NK-92 (cell line): Measurements from ENCODE around the gene IGF2R.
"Not testable (repeated sequence)": the region's sequence is repeated elsewhere in the genome, so short reads cannot be mapped to it uniquely, and the experiment has no call there.

ENCODE experiments used
- DNase-seq: peaks from one replicate; lab custom pipeline; 2025; ENCODE audit not compliant: unreplicated experiment; lab: John Stamatoyannopoulos, UW

The IGF2R gene

GRCh38 chr6:160090442-160091239 is 121.8 kb downstream of the IGF2R start:
- not testable (repeated sequence) for DNase-seq

- DNase-seq: not testable (repeated sequence)
Observed at GRCh38 chr6:160092176-160092575, 123.3 kb downstream of the IGF2R start.

GRCh38 chr6:160092602-160093001 is 123.7 kb downstream of the IGF2R start:
- no peak for DNase-seq

GRCh38 chr6:160093061-160093460 is 124.2 kb downstream of the IGF2R start:
- DNase-seq: no peak

GRCh38 chr6:160093946-160094345 is 125.1 kb downstream of the IGF2R start:
- DNase-seq: no peak

- no peak for DNase-seq
Observed at GRCh38 chr6:160095146-160095845, 126.4 kb downstream of the IGF2R start.

- no peak for DNase-seq
Observed at GRCh38 chr6:160101277-160102205, 132.7 kb downstream of the IGF2R start.

- no peak for DNase-seq
Observed at GRCh38 chr6:160102399-160102798, 133.5 kb downstream of the IGF2R start.

- no peak for DNase-seq
Observed at GRCh38 chr6:160102956-160103824, 134.3 kb downstream of the IGF2R start.

GRCh38 chr6:160103825-160104100 is 134.9 kb downstream of the IGF2R start:
- no peak for DNase-seq

- DNase-seq: no peak
Observed at GRCh38 chr6:160104821-160105517, 136.1 kb downstream of the IGF2R start.

- DNase-seq: no peak
Observed at GRCh38 chr6:160106010-160106409, 137.1 kb downstream of the IGF2R start.

- no peak for DNase-seq
Observed at GRCh38 chr6:160106701-160107100, 137.8 kb downstream of the IGF2R start.

- DNase-seq: no peak
Observed at GRCh38 chr6:160108077-160108476, 139.2 kb downstream of the IGF2R start.

GRCh38 chr6:160110586-160111123 is 141.8 kb downstream of the IGF2R start:
- no peak for DNase-seq

GRCh38 chr6:160111806-160112205 is 142.9 kb downstream of the IGF2R start:
- DNase-seq: no peak

GRCh38 chr6:160112628-160113299 is 143.9 kb downstream of the IGF2R start:
- DNase-seq: no peak

- not testable (repeated sequence) for DNase-seq
Observed at GRCh38 chr6:160114536-160114935, 145.7 kb downstream of the IGF2R start.

GRCh38 chr6:160115421-160115820 is 146.5 kb downstream of the IGF2R start:
- DNase-seq: no peak
